Transverse colon (tissue), 4 donors: ENCODE results near the gene TMEM114. TPM values are rescaled to one million over a fixed set of nuclear protein-coding genes. Genes with fewer than 3 reads are reported as not detected.

Source experiments
- DNase-seq: peaks from one replicate; pipeline ENCODE4 v3.0.0-alpha.2; 2019
- H3K27ac ChIP-seq, 4 donors: fragments of 200-600 bp; sonication (generic); 2 replicates each; pipeline ENCODE4 v1.5.1; 2016 to 2018; ENCODE audit warnings: inconsistent platforms in 4 of 4
- H3K27me3 ChIP-seq: fragments of 200-600 bp; sonication (generic); 2 replicates; pipeline ENCODE4 v1.5.1; 2017; ENCODE audit warnings: inconsistent platforms
- H3K36me3 ChIP-seq, 4 donors: fragments of 200-600 bp; sonication (generic); 2 replicates each; pipeline ENCODE4 v1.5.1; 2017 to 2019; ENCODE audit warnings: inconsistent platforms in 4 of 4
- H3K4me1 ChIP-seq, 4 donors: fragments of 200-600 bp; sonication (generic); 2 replicates each; pipeline ENCODE4 v1.5.1; 2017 to 2020; ENCODE audit warnings: inconsistent platforms in 4 of 4
- H3K4me3 ChIP-seq, 4 donors: fragments of 200-600 bp; sonication (generic); 1 replicate in 1 of 4; 2 replicates in 3 of 4; pipeline versions ENCODE4 v1.5.1 to v1.6.1; 2017 to 2019; ENCODE audit warnings: inconsistent platforms in 4 of 4
- H3K9me3 ChIP-seq, 2 donors: fragments of 200-600 bp; sonication (generic); 2 replicates each; pipeline ENCODE4 v1.5.1; 2017 to 2019; ENCODE audit warnings: inconsistent platforms in 2 of 2
- EP300 ChIP-seq: sonication (generic); formaldehyde crosslinking; IDR thresholded peaks from one replicate; pipeline ENCODE4 v1.6.1; 2017; ENCODE audit warnings: antibody characterized with exemption, low read depth
- POLR2A ChIP-seq: fragments of 450-650 bp; IDR thresholded peaks from one replicate; pipeline ENCODE4 v1.6.1; 2016; ENCODE audit warnings: antibody characterized with exemption, mild to moderate bottlenecking, moderate library complexity
- POLR2AphosphoS5 ChIP-seq, 3 donors: sonication (generic); formaldehyde crosslinking; IDR thresholded peaks; one replicate each; pipeline ENCODE4 v1.6.1; 2016; ENCODE audit warnings: antibody characterized with exemption in 3 of 3
- WGBS, 2 donors: methylation state at CpG; one replicate each; pipeline ENCODE4 v1.1.5; 2018; ENCODE audit warnings: low coverage in 1 of 2; 5-methylcytosine and 5-hydroxymethylcytosine counted together
- in situ Hi-C, 4 donors: fragments of 200-750 bp; cut with MboI; loops; one replicate each; pipeline versions ENCODE4 v1.15.0 to v1.15.1; 2017; ENCODE audit warnings: low sequenced_read_pairs in 3 of 4, low pct_ligation_motif_present in 1 of 4, low pct_unique_long_range_greater_than_20kb in 1 of 4
- intact Hi-C: fragments of 100-400 bp; cut with DNase I; formaldehyde crosslinking; loops from one replicate; pipeline ENCODE4 v1.15.1; 2023; ENCODE audit warnings: low total_unique reads
- total RNA-seq, 4 donors: library from RNA; depleted of rRNA; stranded (reverse); fragments of >200 nt; gene quantifications; one replicate each; pipeline ENCODE4 v1.1.0, GENCODE V29; 2016
- TF ChIP-seq, protein P1 (sequence below), 5 experiments: fragments of 200-600 bp in 3 of 5; fragments of 450-650 bp in 2 of 5; sonication (generic) in 3 of 5; IDR thresholded peaks; 1 replicate in 2 of 5; 2 replicates in 3 of 5; pipeline ENCODE4 v1.5.1; 2016 to 2017; ENCODE audit warnings: antibody characterized with exemption in 5 of 5, inconsistent platforms in 3 of 5, mild to moderate bottlenecking in 2 of 5, moderate library complexity in 1 of 5

TMEM114 gene
- total RNA-seq, 4 donors from 2014 or later: not detected

DNA sequence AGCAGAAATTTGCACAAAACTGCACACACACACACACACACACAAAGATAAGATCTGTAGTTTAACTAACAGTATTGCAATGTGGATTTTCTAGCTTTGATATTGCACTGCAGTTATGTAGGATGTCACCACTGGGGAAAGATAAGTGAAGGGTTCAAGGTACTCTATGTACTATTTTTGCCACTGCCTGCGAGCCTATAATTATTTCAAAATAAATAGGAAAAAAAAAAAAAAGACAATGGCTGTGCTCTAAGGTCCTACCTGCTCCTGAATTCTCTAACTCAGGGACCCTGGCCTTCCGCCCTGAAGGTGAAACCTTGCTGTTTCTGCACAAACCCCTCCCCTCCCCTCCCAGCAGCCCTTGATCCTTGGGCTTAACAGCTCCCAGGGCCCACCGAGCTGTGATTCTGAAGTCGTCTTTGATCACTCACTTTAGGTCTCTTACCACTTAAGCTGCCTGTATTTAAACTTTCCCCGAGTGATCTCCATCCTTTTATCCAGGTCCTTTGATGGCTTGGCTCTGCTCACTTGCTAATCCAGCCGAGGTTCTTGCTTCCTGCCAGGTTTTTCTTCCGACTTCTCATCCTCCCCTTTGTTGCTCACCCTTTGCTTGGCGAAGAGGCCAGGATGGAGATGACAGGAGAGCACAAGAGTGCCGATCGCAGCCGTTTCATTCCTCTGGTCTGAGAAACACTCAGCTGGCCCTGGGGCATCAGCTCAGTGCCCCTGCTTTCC, 37.7 kb downstream of the TMEM114 start:
- no peak for DNase-seq
- Histone ChIP-seq H3K27me3 (peaks cover 7% of the 10 kb centered on the region), H3K4me1 (peaks cover 0 to 18% (median 8%) of the 10 kb centered on the region in 4 donors), H3K4me3 (no peak overlapping the region), H3K27ac (no peak overlapping the region), H3K9me3 (no peaks in the 10 kb centered on the region), H3K36me3 (no peaks in the 10 kb centered on the region)
- in situ Hi-C loops: loop anchor here (25.0 kb wide), 3 partner anchors 90 to 460 kb away; partner anchors contain the start of genes PMM2 (in 2 of the 4) and TMEM186 (in 2 of the 4)
- TF ChIP-seq POLR2A (no peak), EP300 (no peak), POLR2AphosphoS5 (IDR thresholded peaks at IDR 0.05) (no peak)
- TF ChIP-seq, protein P1, sequence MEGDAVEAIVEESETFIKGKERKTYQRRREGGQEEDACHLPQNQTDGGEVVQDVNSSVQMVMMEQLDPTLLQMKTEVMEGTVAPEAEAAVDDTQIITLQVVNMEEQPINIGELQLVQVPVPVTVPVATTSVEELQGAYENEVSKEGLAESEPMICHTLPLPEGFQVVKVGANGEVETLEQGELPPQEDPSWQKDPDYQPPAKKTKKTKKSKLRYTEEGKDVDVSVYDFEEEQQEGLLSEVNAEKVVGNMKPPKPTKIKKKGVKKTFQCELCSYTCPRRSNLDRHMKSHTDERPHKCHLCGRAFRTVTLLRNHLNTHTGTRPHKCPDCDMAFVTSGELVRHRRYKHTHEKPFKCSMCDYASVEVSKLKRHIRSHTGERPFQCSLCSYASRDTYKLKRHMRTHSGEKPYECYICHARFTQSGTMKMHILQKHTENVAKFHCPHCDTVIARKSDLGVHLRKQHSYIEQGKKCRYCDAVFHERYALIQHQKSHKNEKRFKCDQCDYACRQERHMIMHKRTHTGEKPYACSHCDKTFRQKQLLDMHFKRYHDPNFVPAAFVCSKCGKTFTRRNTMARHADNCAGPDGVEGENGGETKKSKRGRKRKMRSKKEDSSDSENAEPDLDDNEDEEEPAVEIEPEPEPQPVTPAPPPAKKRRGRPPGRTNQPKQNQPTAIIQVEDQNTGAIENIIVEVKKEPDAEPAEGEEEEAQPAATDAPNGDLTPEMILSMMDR (IDR thresholded peaks at IDR 0.05): no peak
- intact Hi-C loops: no loop called here
- WGBS, 2 donors: 41 to 45% methylated on average over 9 to 11 of the region's 11 CpGs

DNA sequence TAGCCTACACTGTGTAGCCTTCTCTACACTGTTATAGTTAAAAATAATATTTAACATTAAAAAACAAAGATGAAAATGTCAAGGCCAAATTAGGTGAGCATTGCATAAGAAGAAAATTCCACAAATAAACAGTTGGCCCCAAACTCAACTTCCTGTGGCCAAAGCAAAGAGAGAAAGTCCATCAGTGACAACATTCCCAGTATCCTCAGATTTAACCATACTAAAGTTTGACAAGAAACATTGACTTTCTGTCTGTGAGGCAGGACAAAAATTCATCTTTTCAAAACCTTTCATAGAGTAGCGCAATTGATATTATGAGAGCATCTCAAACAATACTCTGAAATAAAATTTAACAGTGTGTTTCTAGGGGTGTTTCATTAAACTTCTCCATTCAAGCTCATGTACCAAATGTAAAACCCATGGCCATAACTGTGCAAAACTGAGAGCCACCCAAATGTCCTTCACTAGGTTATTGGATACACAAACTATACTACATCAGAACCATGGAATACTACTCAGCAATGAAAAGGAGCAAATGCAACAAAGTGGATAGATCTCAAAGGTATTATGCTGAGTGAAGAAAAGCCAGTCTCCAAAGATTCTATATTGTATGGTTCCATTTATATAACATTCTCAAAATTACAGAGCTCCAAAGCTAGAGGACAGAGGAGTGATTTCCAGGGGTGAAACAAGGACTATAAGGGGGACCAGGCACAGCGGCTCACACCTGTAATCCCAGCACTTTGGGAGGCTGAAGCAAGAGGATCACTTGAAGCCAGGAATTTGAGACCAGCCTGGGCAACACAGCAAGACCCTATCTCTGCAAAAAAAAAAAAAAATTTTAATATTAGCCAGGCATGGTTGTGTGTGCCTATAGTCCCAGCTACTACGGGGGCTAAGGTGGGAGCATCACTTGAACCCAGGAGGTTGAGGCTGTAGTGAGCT, 38.7 kb downstream of the TMEM114 start:
- Histone ChIP-seq H3K4me1 (peaks cover 0 to 28% (median 10%) of the 10 kb centered on the region in 4 donors), H3K36me3 (no peaks in the 10 kb centered on the region), H3K27me3 (peaks cover 7% of the 10 kb centered on the region), H3K9me3 (no peaks in the 10 kb centered on the region), H3K27ac (no peak overlapping the region), H3K4me3 (no peak overlapping the region)
- WGBS, 2 donors: 80 to 93% methylated on average over 3 of the region's 3 CpGs
- intact Hi-C loops (no loop called here), in situ Hi-C loops (loop anchor here (25.0 kb wide), 3 partner anchors 89 to 461 kb away; partner anchors contain the start of genes PMM2 (in 2 of the 4) and TMEM186 (in 2 of the 4))
- TF ChIP-seq, protein P1 (IDR thresholded peaks at IDR 0.05): no peak
- TF ChIP-seq POLR2AphosphoS5 (IDR thresholded peaks at IDR 0.05) (no peak), EP300 (no peak), POLR2A (no peak)
- DNase-seq: no peak

- intact Hi-C loops (no loop called here), in situ Hi-C loops (loop anchor here (25.0 kb wide), 3 partner anchors 89 to 461 kb away; partner anchors contain the start of genes PMM2 (in 2 of the 4) and TMEM186 (in 2 of the 4))
- H3K4me3 ChIP-seq: no peak overlapping the region
- H3K4me1 ChIP-seq: peaks cover 0 to 34% (median 10%) of the 10 kb centered on the region in 4 donors
- peaks cover 7% of the 10 kb centered on the region for H3K27me3 ChIP-seq
- H3K36me3 ChIP-seq: no peaks in the 10 kb centered on the region
- TF ChIP-seq POLR2AphosphoS5 (IDR thresholded peaks at IDR 0.05) (no peak), POLR2A (no peak), EP300 (no peak)
- TF ChIP-seq, protein P1 (IDR thresholded peaks at IDR 0.05): no peak
- WGBS, 2 donors: 57 to 68% methylated on average over 9 of the region's 9 CpGs
- no peak for DNase-seq
- H3K9me3 ChIP-seq: no peaks in the 10 kb centered on the region
- no peak overlapping the region for H3K27ac ChIP-seq
Measured at GRCh38 chr16:8550728-8551387, 39.5 kb downstream of the TMEM114 start.
